ENCODE data around the gene DNAJB14.

GRCh38 chr4:99979872-99980271 lies 33.5 kb upstream of the DNAJB14 start:
- TF ChIP-seq EZH2 (IDR thresholded peaks at IDR 0.05; ENCODE audit: insufficient read depth, poor library complexity, severe bottlenecking) (no peak), EZH2phosphoT487 (IDR thresholded peaks at IDR 0.05; ENCODE audit: insufficient read depth, low read depth) (no peak)

All from GM23248 (cell line).